ENCODE measurements around the gene PACRG.

PACRG gene

DNA sequence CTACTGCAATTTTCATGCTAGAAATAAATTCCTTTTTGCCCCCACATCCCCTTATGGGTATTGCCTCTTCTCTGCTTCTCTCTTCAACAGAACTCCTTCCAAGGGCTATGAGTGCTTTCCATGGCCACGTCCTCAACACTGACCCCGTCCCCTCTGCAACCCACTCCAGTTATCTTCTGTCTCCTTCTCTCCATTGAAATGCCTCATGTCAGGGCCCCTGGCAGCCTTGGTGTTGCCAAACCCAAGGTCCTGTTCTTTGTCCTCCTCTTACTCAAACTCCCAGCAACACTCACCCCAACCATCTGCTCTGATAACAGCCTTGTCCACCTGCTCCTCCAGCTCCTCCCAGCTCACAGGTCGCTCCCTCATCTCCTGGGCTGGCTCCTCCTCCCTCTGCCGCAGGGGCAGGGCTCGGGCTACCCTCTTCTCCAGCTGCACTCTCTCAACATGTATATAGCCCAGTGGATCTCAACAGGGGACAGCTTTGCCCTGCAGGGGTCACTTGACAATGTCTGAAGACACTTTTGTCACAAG lies 490.7 kb downstream of the PACRG start:
- DNase-seq = no peak

GRCh38 chr6:163226181-163226835 lies 498.5 kb downstream of the PACRG start:
- no peak for DNase-seq

GRCh38 chr6:163226836-163227485 lies 499.2 kb downstream of the PACRG start:
- no peak for DNase-seq

DNA sequence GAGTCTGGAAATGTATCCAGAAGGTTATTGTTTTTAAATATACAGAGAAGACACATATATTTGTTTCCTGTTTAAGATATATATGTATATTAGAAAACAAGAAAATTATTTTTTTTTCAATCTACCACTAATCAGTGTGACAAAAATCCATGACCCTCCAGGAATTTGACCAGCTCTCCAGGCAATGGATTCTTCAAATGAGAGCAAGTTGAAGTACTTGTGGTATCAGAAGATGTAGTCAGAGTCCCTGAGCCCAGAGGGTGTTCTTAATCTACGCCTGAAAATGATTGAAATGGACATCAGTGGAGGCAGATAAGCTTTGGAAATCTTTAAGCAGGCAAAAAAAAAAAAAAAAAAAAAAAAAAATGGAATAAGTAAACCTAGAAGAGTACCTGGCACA lies 500.3 kb downstream of the PACRG start:
- DNase-seq = no peak

DNA sequence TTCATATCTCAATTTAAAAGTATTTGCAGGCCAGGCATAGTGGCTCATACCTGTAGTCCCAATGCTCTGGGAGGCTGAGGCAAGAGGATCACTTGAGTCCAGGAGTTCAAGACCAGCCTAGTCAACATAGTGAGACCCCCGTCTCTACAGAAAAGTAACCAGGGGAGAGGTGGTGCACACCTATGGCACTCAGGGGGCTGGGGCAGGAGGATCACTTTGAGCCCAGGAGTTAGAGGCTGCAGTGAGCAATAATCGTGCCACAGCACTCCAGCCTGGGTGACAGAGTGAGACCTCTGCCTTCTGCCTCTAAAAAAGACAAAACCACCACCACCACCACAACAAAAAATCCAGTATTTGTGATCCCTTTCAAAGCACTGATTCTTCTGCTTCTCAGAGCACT lies 501.3 kb downstream of the PACRG start:
- DNase-seq = no peak

DNA sequence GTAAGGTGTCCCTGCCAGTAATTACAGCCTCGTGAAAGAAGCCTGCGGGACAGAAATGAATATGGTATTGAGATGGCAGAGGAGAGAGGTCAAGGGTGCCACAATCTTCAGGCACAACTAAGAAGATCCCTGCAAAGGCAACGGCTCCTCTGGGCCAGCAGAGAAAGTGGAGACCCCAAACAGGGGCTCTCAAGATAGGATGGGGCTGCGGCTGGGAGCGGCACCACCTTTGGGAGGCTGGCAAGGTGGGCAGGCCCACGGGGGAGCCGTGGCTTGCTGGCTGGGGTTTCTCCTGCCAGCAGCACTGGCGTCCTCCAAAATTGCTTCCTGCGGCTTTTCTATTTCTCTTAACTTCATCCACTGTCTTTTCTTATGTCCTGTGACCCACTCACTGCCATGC lies 503.1 kb downstream of the PACRG start:
- DNase-seq = no peak

DNA sequence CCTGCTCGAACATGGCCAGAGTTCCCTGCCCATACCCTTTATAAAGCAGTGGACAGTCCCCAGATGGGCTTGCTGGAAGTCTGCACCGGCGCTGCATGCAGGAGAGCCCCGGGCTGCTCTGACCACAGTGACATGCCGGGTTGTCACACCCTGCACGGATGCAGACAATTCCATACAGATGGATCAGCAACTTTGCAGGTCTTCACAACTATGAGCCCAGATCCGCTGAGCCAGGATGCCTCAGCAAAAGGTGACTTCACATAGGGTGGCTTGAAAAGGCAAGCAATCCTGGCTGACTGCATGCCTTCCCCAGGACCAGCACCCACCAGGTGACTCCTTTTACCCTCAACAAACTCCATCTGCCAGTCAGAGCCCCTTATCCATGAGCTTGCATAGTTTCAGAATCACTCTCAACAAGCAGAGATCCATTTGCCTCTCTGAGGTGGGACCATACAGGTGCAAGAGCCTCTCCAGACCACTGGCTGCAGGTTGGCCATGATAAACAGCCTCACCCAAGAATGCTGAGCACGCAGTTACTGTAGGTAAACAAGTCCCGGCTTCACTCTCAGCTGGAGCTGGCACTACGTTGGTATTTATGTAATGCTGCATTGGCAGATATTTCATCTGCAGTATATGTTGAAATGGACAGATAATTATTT lies 503.7 kb downstream of the PACRG start:
- no peak for DNase-seq

DNA sequence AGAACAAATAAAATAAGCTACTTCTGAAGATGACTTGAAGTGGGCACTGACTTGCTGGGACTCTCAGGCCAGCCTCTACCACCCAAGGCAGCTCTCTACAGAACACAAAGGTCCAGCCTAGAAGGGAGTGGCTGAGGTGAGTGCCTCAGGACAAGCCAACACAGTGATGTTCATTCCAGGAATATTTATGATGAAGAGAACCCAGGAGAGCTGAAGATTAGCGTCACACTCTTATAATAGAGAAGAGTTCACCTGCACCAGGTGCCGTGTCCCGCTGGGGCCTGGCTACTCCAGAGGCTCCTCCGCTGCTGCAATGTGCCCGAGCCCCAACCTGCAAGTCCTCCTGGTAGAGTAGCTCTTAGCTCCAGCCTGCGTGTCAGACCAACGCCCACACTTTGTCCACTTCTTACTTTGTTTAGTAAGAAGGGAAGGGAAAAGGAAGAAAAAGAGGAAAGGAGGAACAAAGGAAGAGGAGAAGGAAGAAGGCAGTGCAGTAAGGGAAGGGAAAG lies 504.3 kb downstream of the PACRG start:
- no peak for DNase-seq

- no peak for DNase-seq
Measured at GRCh38 chr6:163232649-163233048, 504.9 kb downstream of the PACRG start.

DNA sequence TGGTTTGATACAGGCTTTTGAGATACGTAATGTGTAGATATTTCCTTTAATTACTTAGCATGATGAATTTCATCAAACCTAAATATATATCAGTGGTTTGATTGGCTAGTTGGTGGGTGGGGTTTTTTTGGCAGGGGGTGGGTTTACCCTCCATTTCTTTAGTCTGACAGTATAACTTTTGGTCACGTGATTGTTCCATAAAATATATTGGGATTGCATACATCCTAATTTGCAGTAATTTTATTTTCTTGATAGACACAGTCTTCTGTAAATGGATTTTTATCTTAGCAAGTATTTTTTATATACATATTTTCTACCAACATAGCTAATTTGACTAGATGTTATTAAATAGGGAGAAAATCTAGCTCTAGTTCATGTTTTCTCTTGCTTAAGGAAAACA lies 509.3 kb downstream of the PACRG start:
- no peak for DNase-seq

DNA sequence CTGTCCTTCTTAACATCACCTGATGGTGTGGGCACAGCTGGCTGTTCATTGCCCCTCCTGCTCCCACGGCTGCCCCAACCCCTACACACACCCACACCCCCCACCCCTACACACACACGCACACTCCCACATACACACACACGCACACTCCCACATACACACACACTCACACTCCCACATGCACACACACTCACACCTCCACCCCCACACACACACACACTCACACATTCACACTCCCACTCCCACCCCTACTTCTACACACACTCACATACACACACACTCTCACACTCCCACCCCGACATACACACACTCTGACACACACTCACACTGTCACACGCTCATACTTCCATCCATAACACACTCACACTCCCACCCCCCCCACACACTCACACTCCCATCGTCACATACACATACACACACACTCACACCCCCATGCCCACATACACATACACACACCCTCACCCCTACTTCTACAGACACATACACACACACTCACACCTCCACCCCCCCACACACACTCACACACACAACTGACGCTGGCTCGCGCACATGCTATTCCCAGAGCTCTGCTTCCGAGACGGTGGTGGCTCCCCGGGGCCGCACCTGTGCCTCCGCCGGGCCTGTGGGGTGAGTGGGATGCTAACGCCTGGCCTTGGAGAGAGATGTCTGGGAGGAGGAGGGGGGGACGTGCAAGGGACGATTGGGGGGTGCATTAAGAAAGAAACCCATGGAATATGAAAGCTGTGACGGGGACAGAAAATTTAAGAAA lies 512.0 kb downstream of the PACRG start:
- DNase-seq = no peak

- DNase-seq = no peak
Measured at GRCh38 chr6:163240556-163240955, 512.8 kb downstream of the PACRG start.

GRCh38 chr6:163241683-163242082 lies 513.9 kb downstream of the PACRG start:
- DNase-seq = no peak

GRCh38 chr6:163243083-163243482 lies 515.3 kb downstream of the PACRG start:
- DNase-seq = no peak

- DNase-seq = no peak
Measured at GRCh38 chr6:163243692-163244589, 516.2 kb downstream of the PACRG start.

DNA sequence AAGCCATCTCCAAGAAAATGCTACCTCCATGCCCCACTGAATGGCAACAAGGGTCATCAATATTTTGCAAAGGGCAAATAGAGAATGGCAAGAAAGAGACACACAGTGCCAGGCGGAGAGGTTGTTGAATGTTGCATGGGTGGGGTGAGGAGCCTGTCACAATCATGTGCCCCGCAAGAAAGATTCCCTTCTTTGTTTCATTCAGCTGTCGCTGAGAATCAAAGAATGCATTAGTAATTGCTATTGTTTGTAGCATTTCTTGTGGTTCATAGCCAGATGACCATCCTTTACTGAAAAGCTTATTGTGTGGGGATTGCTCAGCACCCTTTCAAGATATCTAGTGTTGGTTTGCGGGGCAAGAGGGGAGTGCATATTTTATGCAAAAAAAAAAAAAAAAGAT lies 520.3 kb downstream of the PACRG start:
- DNase-seq = no peak

DNA sequence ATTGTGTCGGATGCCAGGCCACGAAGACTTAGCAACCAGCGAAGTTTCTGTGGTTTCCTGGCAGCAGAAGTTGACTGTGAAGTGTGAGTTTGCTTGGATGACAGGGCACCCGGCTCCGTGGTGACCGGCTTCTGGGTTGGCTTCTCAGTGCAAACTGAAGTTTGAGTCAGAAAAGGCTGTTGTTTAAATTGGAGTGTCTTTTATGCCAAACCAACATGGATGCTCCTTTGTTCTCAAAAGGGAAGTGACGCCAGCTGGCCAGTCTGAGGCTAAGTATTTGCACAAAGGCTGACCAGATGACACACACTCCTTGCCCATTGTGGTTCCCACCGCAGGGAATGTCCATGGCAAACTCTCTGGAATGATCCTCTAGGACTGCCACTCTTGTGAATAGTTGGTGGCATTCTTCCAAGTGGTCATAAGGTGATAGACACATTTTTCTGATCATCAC lies 521.9 kb downstream of the PACRG start:
- no peak for DNase-seq

DNA sequence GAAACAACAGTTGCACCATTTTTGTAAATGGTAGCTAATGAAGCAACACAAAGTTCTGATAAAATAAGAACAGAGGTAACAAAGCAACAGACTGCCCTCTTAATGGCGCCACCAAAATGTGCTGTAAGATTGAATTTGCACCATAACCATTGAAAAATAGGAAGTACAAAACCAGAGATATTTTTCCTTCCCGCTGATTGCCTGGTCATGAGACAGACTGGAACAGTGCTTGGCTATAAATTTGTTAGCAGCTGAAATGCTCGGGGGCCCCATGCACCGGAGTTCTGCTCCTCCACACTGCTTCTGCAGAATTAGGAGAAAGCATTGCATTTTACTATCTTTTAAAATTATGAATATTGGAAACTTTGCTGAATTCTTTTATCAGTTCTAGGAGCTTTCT lies 522.3 kb downstream of the PACRG start:
- DNase-seq = no peak

DNA sequence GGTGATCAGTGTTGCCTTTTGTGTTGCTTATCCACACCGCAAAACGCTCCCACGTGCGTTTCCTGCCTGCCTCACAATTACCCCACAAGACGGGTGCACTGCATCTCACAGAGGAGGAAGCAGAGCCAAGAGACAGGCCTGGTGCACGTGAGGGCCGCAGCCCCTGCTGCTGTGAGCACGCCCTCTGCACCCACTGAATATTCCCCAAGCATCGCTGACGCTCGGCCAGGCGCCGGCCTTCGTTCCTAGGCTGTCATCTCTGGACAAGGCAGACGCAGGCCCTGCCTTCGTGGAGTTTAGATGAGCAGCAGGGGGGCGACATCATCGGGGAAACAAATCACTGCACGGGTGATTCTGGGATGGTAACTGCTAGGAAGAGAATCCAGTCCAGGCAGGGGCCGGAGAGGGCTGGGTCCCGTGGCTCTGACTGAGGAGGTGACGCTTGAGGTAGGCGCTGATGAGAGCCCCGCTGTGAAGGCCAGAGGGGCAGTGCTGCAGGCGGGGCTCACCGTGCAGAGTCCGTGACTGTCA lies 524.4 kb downstream of the PACRG start:
- no peak for DNase-seq

DNA sequence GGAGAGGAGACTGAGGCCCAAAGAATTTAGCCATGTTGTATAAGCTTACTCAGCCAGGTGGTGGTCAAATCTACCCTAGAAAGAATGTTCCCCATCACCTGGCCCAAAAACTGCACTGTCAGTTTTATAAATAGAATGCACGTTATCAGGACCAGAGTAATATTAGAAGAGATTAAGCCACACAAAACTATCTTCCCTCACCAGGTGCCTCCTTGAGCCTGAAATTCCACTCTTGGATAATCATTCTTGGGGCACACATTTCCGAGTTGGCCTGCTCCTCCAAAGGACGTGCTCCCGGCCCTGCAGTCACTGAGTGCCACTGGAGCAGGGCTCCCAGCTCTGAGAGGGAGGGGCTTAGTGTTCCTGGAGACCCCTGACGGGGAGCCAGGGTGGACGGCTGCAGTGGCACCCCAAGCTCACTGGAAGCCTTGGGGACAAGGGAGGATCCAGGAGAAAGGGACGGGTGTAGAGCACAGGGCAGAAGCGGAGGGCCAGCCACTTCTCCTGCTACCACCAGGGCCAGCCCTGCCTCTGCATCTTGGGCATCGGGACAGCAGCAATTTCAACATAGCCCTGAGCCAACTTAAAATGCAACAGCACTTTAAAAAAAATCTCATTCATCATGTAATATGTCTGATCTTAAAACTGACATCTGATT lies 525.9 kb downstream of the PACRG start:
- no peak for DNase-seq

- no peak for DNase-seq
Measured at GRCh38 chr6:163254341-163254835, 526.6 kb downstream of the PACRG start.

All from NCI-H2227 treated with DMSO at 0.1 percent for 48 hours (cell line).